Activated naive CD8-positive, alpha-beta T cell (primary cell): Measurements from ENCODE around the gene PADI4.

Experiments
- H3K27ac Mint-ChIP-seq: one replicate; pipeline ENCODE4 v1.8.0; 2021; ENCODE audit warnings: mixed read lengths
- H3K27me3 Mint-ChIP-seq: one replicate; pipeline ENCODE4 v1.8.0; 2021; ENCODE audit warnings: mixed read lengths
- H3K36me3 Mint-ChIP-seq: one replicate; pipeline ENCODE4 v1.8.0; 2021; ENCODE audit warnings: mixed read lengths
- H3K4me1 Mint-ChIP-seq: one replicate; pipeline ENCODE4 v1.8.0; 2021; ENCODE audit warnings: low read depth, mixed read lengths
- H3K4me3 Mint-ChIP-seq: one replicate; pipeline ENCODE4 v1.8.0; 2021; ENCODE audit warnings: mild to moderate bottlenecking, mixed read lengths
- H3K9me3 Mint-ChIP-seq: one replicate; pipeline ENCODE4 v1.8.0; 2021; ENCODE audit warnings: low read depth, mixed read lengths

PADI4 gene

GRCh38 chr1:17346046-17346789 is 38.2 kb downstream of the PADI4 start:
- Mint-ChIP-seq H3K4me3 (no peak overlapping the region), H3K27me3 (peaks cover 2% of the 10 kb centered on the region), H3K27ac (no peak overlapping the region), H3K9me3 (no peaks in the 10 kb centered on the region), H3K4me1 (peaks cover 9% of the 10 kb centered on the region), H3K36me3 (peaks cover 2% of the 10 kb centered on the region)

DNA sequence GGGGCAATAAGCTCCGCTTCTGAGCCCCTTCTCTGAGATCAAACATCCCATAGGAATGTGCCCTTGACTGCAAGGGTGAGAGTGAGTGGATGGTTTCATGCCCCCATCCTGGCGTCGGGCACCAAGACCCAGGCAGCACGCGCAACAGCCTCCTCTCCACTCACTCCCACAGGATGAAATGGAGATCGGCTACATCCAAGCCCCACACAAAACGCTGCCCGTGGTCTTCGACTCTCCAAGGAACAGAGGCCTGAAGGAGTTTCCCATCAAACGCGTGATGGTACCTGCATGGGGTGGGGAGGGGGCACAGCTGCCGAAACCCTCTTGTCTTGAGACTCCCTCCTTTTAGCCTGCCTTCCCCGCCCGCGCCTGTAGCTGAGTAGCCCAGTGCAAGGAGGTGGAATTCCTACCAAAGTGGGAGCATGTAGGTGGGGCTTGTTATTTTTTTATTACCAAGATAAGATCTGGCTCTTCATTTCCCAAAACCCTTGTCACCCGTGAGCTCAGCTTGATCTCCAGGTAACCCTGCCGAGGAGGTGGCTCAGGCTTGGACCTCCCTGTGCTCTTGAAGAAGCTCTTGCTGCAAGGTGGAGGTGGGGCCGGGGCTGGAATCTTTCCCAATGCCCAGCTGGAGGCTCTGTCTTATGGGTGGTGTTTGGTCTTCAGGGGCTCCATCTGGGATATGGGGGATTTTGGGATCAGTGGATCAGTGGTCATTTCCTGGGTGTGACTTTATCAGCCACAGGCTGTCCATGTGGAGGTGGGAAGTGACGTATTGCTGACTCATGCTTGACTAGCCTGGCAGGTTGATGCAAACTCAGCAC is 40.0 kb downstream of the PADI4 start:
- H3K27me3 Mint-ChIP-seq: no peaks in the 10 kb centered on the region
- H3K4me3 Mint-ChIP-seq: no peak overlapping the region
- peaks cover 2% of the 10 kb centered on the region for H3K36me3 Mint-ChIP-seq
- no peaks in the 10 kb centered on the region for H3K9me3 Mint-ChIP-seq
- H3K27ac Mint-ChIP-seq: no peak overlapping the region
- peaks cover 9% of the 10 kb centered on the region for H3K4me1 Mint-ChIP-seq

GRCh38 chr1:17348593-17349234 is 40.7 kb downstream of the PADI4 start:
- no peaks in the 10 kb centered on the region for H3K9me3 Mint-ChIP-seq
- H3K27me3 Mint-ChIP-seq: no peaks in the 10 kb centered on the region
- peaks cover 9% of the 10 kb centered on the region for H3K4me1 Mint-ChIP-seq
- H3K27ac Mint-ChIP-seq: no peak overlapping the region
- peaks cover 2% of the 10 kb centered on the region for H3K36me3 Mint-ChIP-seq
- no peak overlapping the region for H3K4me3 Mint-ChIP-seq

DNA sequence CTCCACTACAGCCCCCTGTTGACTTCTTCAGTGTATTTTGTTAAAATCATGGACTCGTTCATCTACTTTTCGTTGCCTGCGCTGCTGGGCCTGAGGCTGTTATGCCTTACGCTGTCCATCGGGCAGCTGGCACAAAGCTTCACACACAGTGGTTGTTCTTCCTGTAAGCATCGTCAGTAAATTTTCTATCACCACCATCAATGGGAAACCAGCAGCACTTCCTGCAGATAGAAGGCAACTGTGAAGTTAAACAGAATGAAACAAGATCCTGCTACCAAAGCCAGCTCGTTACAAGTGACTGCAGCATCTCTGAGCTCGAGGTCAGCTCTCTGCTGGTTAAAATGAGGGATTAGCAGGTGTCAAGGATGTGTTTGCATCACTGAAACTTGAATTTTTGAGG is 42.1 kb downstream of the PADI4 start:
- Mint-ChIP-seq H3K4me3 (no peak overlapping the region), H3K4me1 (peaks cover 13% of the 10 kb centered on the region), H3K27me3 (no peaks in the 10 kb centered on the region), H3K36me3 (no peaks in the 10 kb centered on the region), H3K27ac (peak overlapping the region; percentile 84), H3K9me3 (no peaks in the 10 kb centered on the region)

DNA sequence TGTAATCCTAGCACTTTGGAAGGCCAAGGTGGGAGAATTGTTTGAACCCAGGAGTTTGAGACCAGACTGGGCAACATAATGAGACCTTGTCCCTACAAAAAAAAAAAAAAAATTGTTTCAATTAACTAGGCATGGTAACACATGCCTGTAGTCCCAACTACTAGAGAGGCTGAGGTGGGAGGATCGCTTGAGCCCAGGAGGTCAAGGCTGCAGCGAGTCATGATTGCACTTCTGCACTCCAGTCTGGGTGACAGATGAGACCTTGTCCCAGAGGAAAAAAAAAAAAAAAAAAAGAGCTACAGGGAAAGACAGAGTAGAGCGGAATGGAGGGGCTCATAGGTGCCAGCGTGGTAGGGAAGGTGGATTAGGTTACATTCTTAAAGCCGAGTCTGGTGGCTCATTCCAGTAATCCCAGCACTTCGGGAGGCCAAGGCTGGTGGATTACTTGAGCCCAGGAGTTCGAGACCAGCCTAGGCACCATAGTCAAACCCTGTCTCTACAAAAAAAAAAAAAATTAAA is 43.0 kb downstream of the PADI4 start:
- Mint-ChIP-seq H3K27me3 (no peaks in the 10 kb centered on the region), H3K27ac (no peak overlapping the region), H3K9me3 (no peaks in the 10 kb centered on the region), H3K36me3 (no peaks in the 10 kb centered on the region), H3K4me3 (no peak overlapping the region), H3K4me1 (peaks cover 22% of the 10 kb centered on the region)

DNA sequence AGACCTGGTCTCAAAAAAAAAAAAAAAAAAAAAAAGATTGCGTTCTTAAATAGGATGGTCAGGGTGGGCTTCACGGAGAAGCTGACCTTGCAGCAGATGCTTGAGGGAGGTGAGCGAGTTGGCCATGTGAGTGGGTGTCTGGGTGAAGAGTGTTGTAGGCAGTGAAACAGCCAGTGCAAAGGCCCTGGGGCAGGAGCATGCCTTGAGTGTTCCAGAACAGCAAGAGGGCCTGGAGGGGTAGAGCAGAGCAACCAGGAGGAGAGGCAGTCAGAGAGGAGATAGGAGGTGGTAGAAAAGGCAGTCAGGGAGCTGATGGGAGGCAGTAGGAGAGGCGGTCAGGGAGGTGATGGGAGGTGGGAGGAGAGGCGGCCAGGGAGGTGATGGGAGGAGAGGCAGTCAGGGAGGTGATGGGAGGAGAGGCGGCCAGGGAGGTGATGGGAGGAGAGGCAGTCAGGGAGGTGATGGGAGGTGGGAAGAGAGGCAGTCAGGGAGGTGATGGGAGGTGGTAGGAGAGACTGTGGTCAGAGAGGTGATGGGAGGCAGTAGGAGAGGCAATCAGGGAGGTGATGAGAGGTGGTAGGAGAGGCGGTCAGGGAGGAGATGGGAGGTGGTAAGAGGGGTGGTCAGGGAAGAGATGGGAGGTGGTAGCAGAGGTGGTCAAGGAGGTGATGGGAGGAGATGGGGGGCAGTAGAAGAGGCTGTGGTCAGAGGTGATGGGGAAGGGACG is 43.8 kb downstream of the PADI4 start:
- H3K9me3 Mint-ChIP-seq: no peaks in the 10 kb centered on the region
- H3K4me3 Mint-ChIP-seq: no peak overlapping the region
- peaks cover 30% of the 10 kb centered on the region for H3K4me1 Mint-ChIP-seq
- H3K36me3 Mint-ChIP-seq: no peaks in the 10 kb centered on the region
- H3K27ac Mint-ChIP-seq: no peak overlapping the region
- no peaks in the 10 kb centered on the region for H3K27me3 Mint-ChIP-seq

DNA sequence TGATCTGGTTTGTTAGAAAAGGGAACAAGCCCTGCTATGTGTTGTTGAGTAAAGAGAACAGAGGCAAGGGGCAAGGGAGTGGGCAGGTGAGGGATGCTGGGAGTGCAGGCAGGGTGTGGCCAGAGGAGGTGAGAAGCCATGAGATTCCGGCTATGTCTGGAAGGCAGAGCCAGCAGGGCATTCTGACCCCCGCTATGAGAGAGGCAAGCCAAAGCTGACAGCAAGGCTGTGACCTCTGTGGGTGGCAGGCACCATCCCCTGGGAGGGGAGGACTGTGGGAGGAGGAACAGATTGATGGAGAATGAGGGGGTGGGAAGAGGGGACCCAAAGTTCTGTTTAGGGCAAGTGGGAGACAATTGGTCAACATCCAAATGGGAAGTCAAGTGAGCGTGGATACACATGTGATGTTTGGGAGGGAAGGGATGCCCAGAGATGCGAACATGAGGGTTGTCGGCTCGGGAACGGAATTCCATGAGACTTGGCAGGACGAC is 44.5 kb downstream of the PADI4 start:
- H3K27ac Mint-ChIP-seq: no peak overlapping the region
- no peaks in the 10 kb centered on the region for H3K36me3 Mint-ChIP-seq
- H3K4me1 Mint-ChIP-seq: peaks cover 33% of the 10 kb centered on the region
- H3K27me3 Mint-ChIP-seq: no peaks in the 10 kb centered on the region
- no peak overlapping the region for H3K4me3 Mint-ChIP-seq
- no peaks in the 10 kb centered on the region for H3K9me3 Mint-ChIP-seq

GRCh38 chr1:17355898-17356297 is 47.9 kb downstream of the PADI4 start:
- Mint-ChIP-seq H3K4me3 (peak overlapping the region; percentile 87), H3K27ac (peak overlapping the region; percentile 91), H3K27me3 (no peaks in the 10 kb centered on the region), H3K4me1 (peaks cover 25% of the 10 kb centered on the region), H3K36me3 (peaks cover 3% of the 10 kb centered on the region), H3K9me3 (no peaks in the 10 kb centered on the region)

DNA sequence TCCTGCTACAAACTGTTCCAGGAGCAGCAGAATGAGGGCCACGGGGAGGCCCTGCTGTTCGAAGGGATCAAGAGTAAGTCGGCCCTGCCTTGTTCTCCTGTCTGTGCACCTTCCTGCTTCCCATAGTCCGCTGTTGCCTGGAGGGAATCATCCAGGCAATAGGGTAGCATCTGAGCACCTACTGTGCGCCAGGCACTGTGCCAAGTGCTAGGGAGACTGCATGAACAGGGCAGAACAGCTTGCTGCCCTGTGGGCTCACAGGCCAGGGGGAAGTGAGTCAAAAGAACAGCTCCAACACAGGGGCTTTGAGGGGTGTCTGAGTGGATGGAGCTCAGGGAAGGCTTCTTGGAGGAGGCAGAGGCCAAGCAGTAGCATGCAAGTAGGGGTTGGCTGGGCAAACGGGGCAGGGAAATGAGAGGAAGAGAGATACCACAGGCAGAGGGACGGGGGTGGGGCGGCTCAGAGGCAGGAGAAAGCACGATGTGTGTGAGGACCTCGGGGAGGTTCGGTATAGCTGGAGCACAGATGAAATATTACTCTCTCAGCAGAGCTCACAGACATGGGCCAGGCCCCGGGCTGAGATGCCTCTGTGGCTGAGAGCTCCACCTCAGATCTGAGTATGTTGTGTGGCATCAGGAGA is 48.5 kb downstream of the PADI4 start:
- H3K36me3 Mint-ChIP-seq: peaks cover 3% of the 10 kb centered on the region
- no peaks in the 10 kb centered on the region for H3K9me3 Mint-ChIP-seq
- H3K27me3 Mint-ChIP-seq: no peaks in the 10 kb centered on the region
- peaks cover 25% of the 10 kb centered on the region for H3K4me1 Mint-ChIP-seq
- H3K4me3 Mint-ChIP-seq: peak overlapping the region; percentile 87
- H3K27ac Mint-ChIP-seq: peak overlapping the region; percentile 91

DNA sequence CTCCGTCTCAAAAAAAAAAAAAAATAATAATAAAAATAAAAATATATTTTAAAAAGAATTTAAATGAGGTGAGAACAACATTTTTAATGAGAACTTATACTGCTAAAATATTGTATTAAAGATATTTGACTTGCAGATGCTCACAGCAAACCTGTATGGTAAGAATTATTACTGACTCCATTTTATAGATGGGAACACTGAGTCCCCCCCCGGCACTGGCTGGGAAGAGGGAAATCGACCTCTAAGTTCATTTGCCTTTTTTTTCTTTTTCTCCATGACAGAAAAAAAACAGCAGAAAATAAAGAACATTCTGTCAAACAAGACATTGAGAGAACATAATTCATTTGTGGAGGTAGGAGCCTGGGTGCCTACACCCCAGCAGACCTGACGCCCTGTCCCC is 50.6 kb downstream of the PADI4 start:
- H3K27me3 Mint-ChIP-seq: no peaks in the 10 kb centered on the region
- H3K27ac Mint-ChIP-seq: no peak overlapping the region
- H3K9me3 Mint-ChIP-seq: no peaks in the 10 kb centered on the region
- H3K4me3 Mint-ChIP-seq: no peak overlapping the region
- H3K4me1 Mint-ChIP-seq: peaks cover 25% of the 10 kb centered on the region
- H3K36me3 Mint-ChIP-seq: peaks cover 3% of the 10 kb centered on the region

DNA sequence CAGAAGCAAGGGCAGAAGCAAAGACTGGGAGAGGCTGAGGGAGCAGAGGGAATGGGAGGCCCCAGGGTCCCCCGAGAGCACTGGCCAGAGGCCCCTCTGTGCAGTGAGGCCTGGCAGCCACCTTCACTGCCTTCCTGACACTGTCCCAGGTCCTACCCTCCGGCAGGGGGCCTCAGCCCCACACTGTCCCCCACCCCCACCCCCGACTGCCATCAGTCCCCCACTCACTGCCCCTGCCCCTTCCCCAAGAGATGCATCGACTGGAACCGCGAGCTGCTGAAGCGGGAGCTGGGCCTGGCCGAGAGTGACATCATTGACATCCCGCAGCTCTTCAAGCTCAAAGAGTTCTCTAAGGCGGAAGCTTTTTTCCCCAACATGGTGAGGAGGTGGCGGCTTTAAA is 51.0 kb downstream of the PADI4 start:
- Mint-ChIP-seq H3K36me3 (peaks cover 6% of the 10 kb centered on the region), H3K9me3 (no peaks in the 10 kb centered on the region), H3K4me3 (no peak overlapping the region), H3K4me1 (peaks cover 25% of the 10 kb centered on the region), H3K27ac (no peak overlapping the region), H3K27me3 (no peaks in the 10 kb centered on the region)

DNA sequence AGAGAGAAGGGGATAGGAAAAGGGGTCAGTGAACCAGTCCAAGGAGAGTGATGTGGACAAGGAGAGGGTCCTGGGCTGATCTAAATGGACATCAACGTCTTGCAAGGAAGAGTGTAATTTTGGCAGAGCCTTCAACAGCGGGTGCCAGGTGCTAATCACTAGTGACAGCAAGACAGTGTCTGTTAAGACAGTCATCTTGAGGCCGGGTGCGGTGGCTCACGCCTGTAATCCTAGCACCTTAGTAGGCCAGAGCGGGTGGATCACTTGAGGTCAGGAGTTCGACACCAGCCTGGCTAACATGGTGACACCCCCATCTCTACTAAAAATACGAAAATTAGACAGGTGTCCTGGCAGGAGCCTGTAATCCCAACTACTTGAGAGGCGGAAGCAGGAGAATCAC is 51.8 kb downstream of the PADI4 start:
- peaks cover 6% of the 10 kb centered on the region for H3K36me3 Mint-ChIP-seq
- no peak overlapping the region for H3K27ac Mint-ChIP-seq
- no peaks in the 10 kb centered on the region for H3K27me3 Mint-ChIP-seq

DNA sequence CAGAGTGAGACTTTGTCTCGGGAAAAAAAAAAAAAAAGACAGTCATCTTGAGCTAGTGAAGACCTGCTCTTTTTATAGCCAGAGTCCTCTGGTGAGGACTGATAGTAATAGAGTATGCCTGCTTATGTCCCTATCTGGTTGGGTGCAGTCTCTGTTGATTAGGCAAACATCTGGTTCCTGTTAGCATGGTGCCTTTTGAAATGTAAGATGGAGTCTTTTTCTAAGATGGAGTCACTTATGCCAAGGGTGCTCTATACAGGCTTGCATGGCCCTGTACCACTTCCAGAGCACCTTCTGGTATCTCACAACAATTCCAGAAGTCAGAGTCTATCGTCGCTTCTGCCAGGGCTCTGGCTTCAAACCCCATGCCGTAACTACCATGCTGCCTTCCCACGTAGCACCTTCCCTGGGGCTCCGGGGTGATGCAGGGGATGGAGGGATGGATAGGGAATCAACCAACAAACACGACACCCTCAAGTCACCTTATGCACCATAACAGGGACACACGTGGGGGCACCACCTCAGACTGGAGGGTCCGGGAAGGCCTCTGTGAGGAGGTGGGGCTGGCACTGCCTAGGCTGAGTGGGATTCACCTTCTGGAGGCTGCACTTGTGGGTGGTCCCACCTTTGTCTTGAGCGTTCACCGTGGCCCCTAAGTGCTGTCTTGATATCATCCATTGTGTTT is 52.4 kb downstream of the PADI4 start:
- H3K4me3 Mint-ChIP-seq: no peak overlapping the region
- no peak overlapping the region for H3K27ac Mint-ChIP-seq
- no peaks in the 10 kb centered on the region for H3K27me3 Mint-ChIP-seq
- H3K9me3 Mint-ChIP-seq: no peaks in the 10 kb centered on the region
- peaks cover 18% of the 10 kb centered on the region for H3K4me1 Mint-ChIP-seq
- peaks cover 6% of the 10 kb centered on the region for H3K36me3 Mint-ChIP-seq

More for the DNA sequence above, 51.8 kb downstream of the PADI4 start:
- Mint-ChIP-seq H3K9me3 (no peaks in the 10 kb centered on the region), H3K4me1 (peaks cover 24% of the 10 kb centered on the region), H3K4me3 (no peak overlapping the region)
